Endothelial cell of umbilical vein (primary cell): Measurements from ENCODE around the gene ZNF618. TPM values are rescaled to one million over a fixed set of nuclear protein-coding genes. Genes with fewer than 3 reads are reported as not detected.

ENCODE experiments used
- BruUV-seq: library from RNA; stranded (reverse); fragments of 400-500 nt; replicated peaks from 2 replicates; lab custom pipeline; 2021; lab: Mats Ljungman, UMichigan
- CTCF ChIA-PET: fragments of 300-600, 350-600 bp; sonication (Branson Sonifier 250); formaldehyde crosslinking; loops from one replicate; lab custom pipeline; 2021; ENCODE audit warnings: antibody characterized with exemption, inconsistent platforms; lab: Charles Lee
- POLR2A ChIA-PET: fragments of 300-600, 350-600 bp; sonication (Branson Sonifier 250); formaldehyde crosslinking; loops from one replicate; lab custom pipeline; 2021; ENCODE audit warnings: antibody characterized with exemption, inconsistent platforms; lab: Charles Lee
- DNase-seq: peaks from one replicate; pipeline ENCODE4 v3.0.0-alpha.2; 2011; ENCODE audit warnings: low read depth, low spot score
- FAIRE-seq: peaks from 2 replicates; lab custom pipeline; 2011; peaks lifted over from hg19 to GRCh38; lab: Jason Lieb, UNC
- H2AFZ ChIP-seq: 2 replicates; pipeline ENCODE4 v1.6.0; 2012; ENCODE audit warnings: low read depth, low read length, control low read depth, inconsistent platforms
- H3K27ac ChIP-seq: 2 replicates; pipeline ENCODE4 v1.5.1; 2011; ENCODE audit warnings: low read depth, mild to moderate bottlenecking, control low read depth, low read length, moderate library complexity; ENCODE audit not compliant: insufficient read depth
- H3K27me3 ChIP-seq, 2 experiments: 2 replicates each; pipeline versions ENCODE4 v1.6.0 to v1.6.1; 2011; ENCODE audit warnings: low read length in 2 of 2, mixed read lengths in 1 of 2; ENCODE audit not compliant: control insufficient read depth in 2 of 2, insufficient read depth in 2 of 2
- H3K36me3 ChIP-seq, 2 experiments: 2 replicates in 1 of 2; 3 replicates in 1 of 2; pipeline ENCODE4 v1.5.1; 2011; ENCODE audit warnings: low read length in 2 of 2, mild to moderate bottlenecking in 1 of 2, moderate library complexity in 1 of 2; ENCODE audit not compliant: control insufficient read depth in 2 of 2, insufficient read depth in 2 of 2; ENCODE audit errors: extremely low read depth in 1 of 2
- H3K4me1 ChIP-seq: 3 replicates; pipeline ENCODE4 v1.5.1; 2011; ENCODE audit warnings: mild to moderate bottlenecking, low read length; ENCODE audit not compliant: control insufficient read depth, insufficient read depth; ENCODE audit errors: extremely low read depth
- H3K4me2 ChIP-seq: 2 replicates; pipeline ENCODE4 v1.6.1; 2011; ENCODE audit warnings: low read length, control low read depth, mixed read lengths; ENCODE audit not compliant: insufficient read depth
- H3K4me3 ChIP-seq, 3 experiments: fragments of 200-600 bp in 1 of 3; sonication (generic), shearing (Covaris generic) in 1 of 3; replicated peaks in 1 of 3; 2 replicates each; pipeline ENCODE4 v1.5.1; 2011 to 2016; ENCODE audit warnings: control low read depth in 3 of 3, low read length in 3 of 3, mild to moderate bottlenecking in 2 of 3, inconsistent platforms in 1 of 3, low read depth in 1 of 3, moderate library complexity in 1 of 3; ENCODE audit not compliant: insufficient read depth in 1 of 3
- H3K79me2 ChIP-seq: 2 replicates; pipeline ENCODE4 v1.6.0; 2012; ENCODE audit warnings: low read length, inconsistent platforms; ENCODE audit not compliant: control insufficient read depth, insufficient read depth
- H3K9ac ChIP-seq: replicated peaks from 2 replicates; pipeline ENCODE3; 2011; ENCODE audit warnings: low read length, control low read depth; ENCODE audit not compliant: insufficient read depth; ENCODE audit errors: extremely low read depth
- H3K9me1 ChIP-seq: replicated peaks from 3 replicates; pipeline ENCODE4 v1.6.0; 2011; ENCODE audit warnings: mild to moderate bottlenecking, low read length; ENCODE audit not compliant: control insufficient read depth, insufficient read depth; ENCODE audit errors: extremely low read depth
- H3K9me3 ChIP-seq: replicated peaks from 2 replicates; pipeline ENCODE4 v1.5.1; 2012; ENCODE audit warnings: low read length, inconsistent platforms; ENCODE audit not compliant: control insufficient read depth, insufficient read depth
- H4K20me1 ChIP-seq: replicated peaks from 2 replicates; pipeline ENCODE3; 2011; ENCODE audit warnings: mild to moderate bottlenecking, low read length; ENCODE audit not compliant: control insufficient read depth, insufficient read depth; ENCODE audit errors: extremely low read depth
- CTCF ChIP-seq, 2 donors: IDR thresholded peaks; 1 replicate in 1 of 2; 2 replicates in 1 of 2; pipeline ENCODE4 v1.5.1; 2011; ENCODE audit warnings: low read length in 2 of 2, mild to moderate bottlenecking in 2 of 2, moderate library complexity in 2 of 2, control low read depth in 1 of 2, inconsistent platforms in 1 of 2, low read depth in 1 of 2; ENCODE audit not compliant: insufficient read depth in 1 of 2; ENCODE audit errors: extremely low read depth in 1 of 2
- POLR2A ChIP-seq: IDR thresholded peaks from 2 replicates; pipeline ENCODE4 v1.6.1; 2012; ENCODE audit warnings: low read depth, mild to moderate bottlenecking, control low read depth, low read length
- POLR2AphosphoS5 ChIP-seq: IDR thresholded peaks from 2 replicates; pipeline ENCODE4 v1.6.1; 2012; ENCODE audit warnings: low read depth, mild to moderate bottlenecking, control low read depth, low read length, moderate library complexity; ENCODE audit not compliant: insufficient read depth
- dilution Hi-C: fragments of 300-500 bp; cut with MboI; formaldehyde crosslinking; loops from one replicate; pipeline ENCODE4 v1.15.0; 2019; ENCODE audit warnings: low sequenced_read_pairs; ENCODE audit not compliant: extremely low pct_ligation_motif_present
- intact Hi-C: fragments of 100-400 bp; cut with micrococcal nuclease; formaldehyde crosslinking; loops from one replicate; pipeline ENCODE4 v1.10.0; 2022
- polyA plus RNA-seq, 4 experiments: library from polyadenylated mRNA; depleted of rRNA in 3 of 4; stranded (reverse) in 3 of 4; unstranded in 1 of 4; fragments of >200 nt; gene quantifications; 2 replicates each; pipeline versions ENCODE4 v1.2.1 to v1.2.3, GENCODE V29; 2011 to 2012; ENCODE audit warnings: missing spikeins in 1 of 4
- total RNA-seq: library from RNA; stranded (reverse); gene quantifications from 2 replicates; pipeline ENCODE4 v1.2.3, GENCODE V29; 2021

ZNF618 gene
- total and polyA plus RNA-seq, 2 donors (not counting 3 experiments of a cell fraction or from before 2014, with no cell fraction given) = 22.6 to 80.3 TPM

GRCh38 chr9:114096866-114097612 lies 220.9 kb downstream of the ZNF618 start:
- BruUV-seq = no TSS peak
- no peak for FAIRE-seq
- H3K9me1 ChIP-seq = no peaks in the 10 kb centered on the region
- dilution Hi-C loops = loop anchor here (25.0 kb wide), 1 partner anchor 190 kb away; no protein-coding TSS in a partner anchor
- H3K4me3 ChIP-seq = no peak overlapping the region
- TF ChIP-seq POLR2A = no peak
- no peak overlapping the region for H3K9ac ChIP-seq
- no peaks in the 10 kb centered on the region for H4K20me1 ChIP-seq
- DNase-seq = no peak
- no peaks in the 10 kb centered on the region for H3K79me2 ChIP-seq
- peaks cover 3% of the 10 kb centered on the region for H3K9me3 ChIP-seq
- no peak overlapping the region for H3K27ac ChIP-seq
- no peaks in the 10 kb centered on the region for H3K36me3 ChIP-seq
- intact Hi-C loops = no loop called here
- CTCF ChIA-PET = interaction anchor here (1.6 to 4.5 kb wide), 4 partner anchors 12 to 194 kb away, joined by 6 to 41 read pairs (median 20); no protein-coding TSS in a partner anchor
- no peak overlapping the region for H2AFZ ChIP-seq
- H3K4me2 ChIP-seq = no peak overlapping the region
- POLR2A ChIA-PET = no interaction called here
- peaks cover 10% of the 10 kb centered on the region for H3K4me1 ChIP-seq
- H3K27me3 ChIP-seq = no peaks in the 10 kb centered on the region

DNA sequence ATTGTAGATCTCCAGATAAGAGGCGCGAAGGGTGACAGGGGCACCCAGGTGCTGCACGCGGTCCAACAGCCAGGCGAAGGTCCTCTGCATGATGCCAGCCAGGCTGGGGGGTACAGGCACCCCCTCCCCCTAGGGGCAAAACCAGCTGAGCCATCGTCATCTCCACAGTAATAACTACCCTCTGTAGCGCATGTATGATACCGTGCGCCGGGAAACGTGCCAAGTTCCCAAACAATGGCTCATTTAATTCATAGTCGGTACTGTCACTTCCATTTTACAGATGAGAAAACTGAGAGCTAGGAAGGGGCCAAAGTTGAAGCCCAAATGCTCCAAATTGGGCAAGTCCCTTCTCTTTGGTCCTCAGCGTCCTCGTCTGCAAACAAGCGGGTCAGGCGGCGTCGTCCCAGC lies 221.5 kb downstream of the ZNF618 start:
- peak; percentile 30 for DNase-seq
- ChIA-PET CTCF (interaction anchor here (1.6 to 4.5 kb wide), 3 partner anchors 11 to 193 kb away, joined by 6 to 41 read pairs (median 11); no protein-coding TSS in a partner anchor), POLR2A (no interaction called here)
- Histone ChIP-seq H2AFZ (no peak overlapping the region), H3K9me3 (peaks cover 3% of the 10 kb centered on the region), H3K79me2 (no peaks in the 10 kb centered on the region), H4K20me1 (no peaks in the 10 kb centered on the region), H3K4me3 (peak overlapping the region in 1 of 3 experiments; percentile 31), H3K4me2 (peak overlapping the region; percentile 38), H3K4me1 (peaks cover 10% of the 10 kb centered on the region), H3K27me3 (no peaks in the 10 kb centered on the region), H3K9me1 (no peaks in the 10 kb centered on the region), H3K9ac (no peak overlapping the region), H3K27ac (no peak overlapping the region), H3K36me3 (no peaks in the 10 kb centered on the region)
- intact Hi-C loops (no loop called here), dilution Hi-C loops (loop anchor here (25.0 kb wide), 1 partner anchor 190 kb away; no protein-coding TSS in a partner anchor)
- no TSS peak for BruUV-seq
- FAIRE-seq = no peak
- TF ChIP-seq CTCF (IDR thresholded peaks at IDR 0.05; ENCODE audit: extremely low read depth in 1 of 2, insufficient read depth in 1 of 2, low read depth in 1 of 2, low read length in 2 of 2) = no peak
- TF ChIP-seq POLR2AphosphoS5 = no peak
